Adipose tissue (tissue), 3 donors: ENCODE data around the gene NLRP9. TPM values are rescaled to one million over a fixed set of nuclear protein-coding genes. Genes with fewer than 3 reads are reported as not detected.

ENCODE experiments used
- H3K27ac ChIP-seq: one replicate; pipeline ENCODE4 v1.5.1; 2013; ENCODE audit warnings: low read depth, low read length
- WGBS, 3 donors: extraction: QIAGEN DNeasy Blood & Tissue Kit; methylation state at CpG; one replicate each; pipeline ENCODE4 v1.1.7; 2013; 5-methylcytosine and 5-hydroxymethylcytosine counted together
- polyA plus RNA-seq, 3 donors: library from polyadenylated mRNA; stranded (reverse); fragments of 200-250 nt; gene quantifications; one replicate each; pipeline ENCODE4 v1.2.3, GENCODE V29; 2013
- donor health status: healthy with polysubstance abuse.
- donor health status: Bipolar disorder and iron deficiency.
- donor health status: healthy.

NLRP9 gene
- polyA plus RNA-seq, 3 donors, result not detected

DNA sequence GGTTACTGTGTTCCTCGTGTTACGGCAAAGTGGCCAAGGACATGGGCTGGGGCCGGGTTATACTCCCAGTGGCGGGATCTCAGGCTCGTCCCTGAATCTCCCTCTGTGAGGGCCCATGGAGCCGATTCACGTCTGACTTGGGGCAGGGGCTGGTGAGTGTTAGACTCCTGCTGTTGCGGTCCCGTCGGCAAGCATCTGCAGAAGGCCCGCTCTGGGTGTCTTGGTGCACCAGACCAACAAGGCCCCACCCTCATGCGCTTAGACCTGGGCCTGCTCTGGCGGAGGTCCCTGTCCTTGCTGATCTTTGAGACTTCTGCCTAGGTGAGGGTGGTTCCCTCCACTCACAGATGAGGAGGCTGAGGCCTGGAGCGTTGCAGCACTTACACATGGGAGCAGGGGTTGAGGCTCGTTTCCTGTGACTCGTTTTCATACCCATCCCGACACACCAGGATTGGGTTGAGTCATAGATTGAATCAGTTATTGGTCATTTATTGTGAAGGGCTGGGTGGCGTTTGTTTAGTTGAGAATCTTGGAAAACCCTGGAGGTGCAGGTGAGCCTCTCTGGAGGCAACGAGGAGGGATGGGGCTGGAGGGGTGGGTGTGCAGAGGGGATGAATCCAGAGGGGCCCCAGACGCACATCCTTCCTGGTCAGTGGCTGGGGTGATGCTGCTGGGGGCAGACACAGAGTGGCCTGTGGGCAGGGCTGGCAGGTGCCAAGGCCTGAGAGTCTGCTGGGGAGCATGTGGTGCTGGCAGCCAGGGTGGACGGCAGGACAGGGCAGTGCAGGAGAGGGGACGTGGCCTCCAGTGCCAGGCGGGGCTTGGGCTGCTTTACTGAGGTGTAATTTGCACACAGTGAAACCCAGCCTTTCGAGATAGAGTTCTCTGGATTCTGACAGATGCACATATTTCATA, 58.6 kb downstream of the NLRP9 start:
- WGBS, 3 donors, result 82 to 88% (median 86%) methylated on average over 24 of the region's 24 CpGs
- H3K27ac ChIP-seq, result no peak overlapping the region

GRCh38 chr19:55678121-55678671, 60.0 kb downstream of the NLRP9 start:
- 76 to 82% (median 77%) methylated on average over 21 of the region's 21 CpGs for WGBS, 3 donors
- no peak overlapping the region for H3K27ac ChIP-seq

DNA sequence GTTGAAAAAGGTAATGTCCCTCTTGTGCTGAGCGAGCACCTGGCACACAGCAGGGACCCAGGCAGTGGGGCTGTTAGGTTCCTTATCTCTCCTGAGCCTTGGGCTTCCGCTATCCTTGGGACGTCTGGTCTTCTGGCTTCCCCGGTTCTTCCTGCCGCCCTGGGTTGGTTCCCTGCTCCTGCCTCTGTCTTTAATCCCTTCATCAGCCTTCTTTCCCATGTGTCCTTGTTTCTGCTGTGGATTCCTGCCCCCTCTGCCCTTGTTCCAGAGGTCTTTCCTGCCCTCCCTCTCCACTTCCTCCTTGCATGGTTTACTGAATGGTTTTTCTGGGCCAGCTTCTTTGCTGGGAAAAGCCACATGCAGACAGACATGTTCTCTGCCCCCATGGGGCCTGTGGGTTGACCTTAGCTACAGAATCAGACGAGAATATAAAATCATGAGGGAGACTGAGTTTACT, 60.6 kb downstream of the NLRP9 start:
- no peak overlapping the region for H3K27ac ChIP-seq
- WGBS, 3 donors, result 22 to 58% (median 51%) methylated on average over 6 of the region's 6 CpGs

- WGBS, 3 donors, result 49 to 75% (median 68%) methylated on average over 7 of the region's 7 CpGs
- H3K27ac ChIP-seq, result no peak overlapping the region
Measured at GRCh38 chr19:55676889-55677505, 61.2 kb downstream of the NLRP9 start.

DNA sequence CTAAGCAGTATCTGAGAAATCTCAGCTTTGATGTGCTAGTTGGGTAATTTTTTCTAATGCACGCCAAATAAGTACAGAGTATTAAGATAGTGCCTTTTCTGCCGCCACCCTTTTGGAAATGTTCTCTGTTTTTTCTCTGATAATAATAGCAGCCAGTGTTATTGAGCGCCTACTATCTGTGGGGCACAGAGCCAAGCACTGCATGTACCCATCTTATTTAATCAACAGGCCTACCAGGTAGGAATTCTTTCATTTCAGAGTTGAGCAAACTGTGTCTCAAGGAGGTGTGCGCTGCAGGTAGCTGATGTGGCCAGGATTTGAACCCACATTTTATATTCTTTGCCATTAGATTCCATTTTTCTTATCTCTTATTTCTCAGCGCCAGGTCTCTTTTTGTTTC, 61.8 kb downstream of the NLRP9 start:
- H3K27ac ChIP-seq, result no peak overlapping the region
- WGBS, 3 donors, result 39 to 70% (median 62%) methylated on average over 5 of the region's 5 CpGs

GRCh38 chr19:55675661-55676354, 62.4 kb downstream of the NLRP9 start:
- WGBS, 3 donors, result 6 to 15% (median 9%) methylated on average over 16 of the region's 16 CpGs
- peak overlapping the region; percentile 28 for H3K27ac ChIP-seq

DNA sequence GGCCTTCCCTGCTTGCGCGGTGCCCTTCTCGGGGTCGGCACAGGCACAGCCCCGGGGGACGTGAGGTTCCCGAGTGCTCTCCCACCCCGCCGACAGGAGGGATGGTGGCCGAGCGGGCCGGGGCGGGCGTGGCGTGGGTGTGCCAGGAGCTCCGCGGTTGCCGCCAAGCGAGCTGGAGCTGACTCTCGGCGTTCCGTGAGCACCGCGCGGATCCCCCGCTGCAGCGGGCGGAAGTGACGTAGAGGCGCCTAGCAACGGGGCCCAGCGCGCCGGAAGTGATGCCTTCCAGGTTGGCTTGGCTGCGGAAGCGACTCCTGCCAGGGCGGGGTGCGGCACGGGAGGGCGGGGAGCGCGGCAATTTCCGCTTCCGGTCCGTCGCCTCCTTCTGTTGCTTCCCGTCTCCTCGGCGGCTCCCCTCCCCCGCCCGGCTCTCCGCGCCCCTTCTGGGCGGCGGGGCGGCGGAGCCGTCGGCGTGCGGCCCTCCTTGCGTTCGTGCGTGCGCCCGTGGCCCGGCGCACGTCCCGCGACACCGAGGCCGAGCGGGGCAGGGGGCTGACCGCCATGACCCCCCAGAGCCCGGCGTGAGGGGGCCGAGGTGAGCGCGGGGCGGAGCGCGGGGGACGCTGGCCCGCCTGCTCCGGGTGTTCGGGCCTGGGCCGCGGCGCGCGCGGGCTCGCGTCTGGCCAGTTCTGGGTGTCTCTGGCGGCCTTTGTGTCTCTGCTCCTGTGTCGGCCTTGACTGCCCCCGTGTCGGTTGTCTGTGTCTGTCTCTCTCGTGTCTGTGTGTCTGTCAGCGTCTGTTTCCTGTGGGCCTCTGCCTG, 63.2 kb downstream of the NLRP9 start, which contains the start of gene EPN1:
Gene EPN1, plus strand, starts transcription at position 386 of the 820 bp plus-strand sequence. CDS start 3,402 bp downstream, outside the sequence.
- WGBS, 3 donors, result 0 to 1% (median 1%) methylated on average over 79 to 101 of the region's 101 CpGs
- H3K27ac ChIP-seq, result peak within 1 kb of the TSS; percentile 28

- no peak overlapping the region for H3K27ac ChIP-seq
- 19 to 35% (median 31%) methylated on average over 17 of the region's 17 CpGs for WGBS, 3 donors
Measured at GRCh38 chr19:55674459-55674840, 63.8 kb downstream of the NLRP9 start.

DNA sequence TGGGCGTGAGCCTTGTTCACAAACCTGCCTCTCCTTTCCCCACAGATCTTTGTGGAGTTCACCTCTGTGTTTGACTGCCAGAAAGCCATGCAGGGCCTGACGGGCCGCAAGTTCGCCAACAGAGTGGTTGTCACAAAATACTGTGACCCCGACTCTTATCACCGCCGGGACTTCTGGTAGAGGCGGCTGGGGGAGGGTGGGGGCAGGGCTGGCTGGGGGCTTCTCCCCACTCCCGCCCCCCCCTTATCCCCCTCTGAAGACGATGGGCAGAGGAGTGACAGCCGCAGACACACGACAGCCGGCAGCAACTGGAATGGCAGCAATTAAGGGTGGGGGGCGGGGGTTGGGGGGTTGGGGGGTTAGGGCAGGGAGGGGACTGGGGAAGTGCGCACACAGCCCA, 64.3 kb downstream of the NLRP9 start:
- 68 to 80% (median 77%) methylated on average over 14 to 15 of the region's 15 CpGs for WGBS, 3 donors
- H3K27ac ChIP-seq, result no peak overlapping the region

DNA sequence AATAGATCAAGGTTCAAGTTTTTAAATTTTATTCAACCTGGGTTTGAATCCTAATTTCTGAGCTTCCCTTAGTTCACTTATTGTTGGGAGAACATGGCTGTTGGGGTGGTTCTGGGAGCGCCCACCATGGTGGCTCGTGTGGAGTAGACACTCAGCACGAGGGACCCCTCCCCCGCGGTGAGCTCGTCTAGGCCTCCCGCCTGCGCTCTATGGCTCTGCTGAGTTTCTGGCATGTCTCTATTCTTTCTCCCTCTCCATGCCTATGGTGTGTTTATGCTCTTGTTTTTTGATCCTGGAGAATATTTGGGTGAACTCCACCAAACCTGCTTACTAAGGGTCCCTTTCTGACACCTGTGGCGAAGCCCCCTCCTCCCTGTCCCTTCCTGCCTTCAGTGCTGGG, 64.7 kb downstream of the NLRP9 start:
- H3K27ac ChIP-seq, result no peak overlapping the region
- 76 to 81% (median 79%) methylated on average over 9 of the region's 9 CpGs for WGBS, 3 donors

DNA sequence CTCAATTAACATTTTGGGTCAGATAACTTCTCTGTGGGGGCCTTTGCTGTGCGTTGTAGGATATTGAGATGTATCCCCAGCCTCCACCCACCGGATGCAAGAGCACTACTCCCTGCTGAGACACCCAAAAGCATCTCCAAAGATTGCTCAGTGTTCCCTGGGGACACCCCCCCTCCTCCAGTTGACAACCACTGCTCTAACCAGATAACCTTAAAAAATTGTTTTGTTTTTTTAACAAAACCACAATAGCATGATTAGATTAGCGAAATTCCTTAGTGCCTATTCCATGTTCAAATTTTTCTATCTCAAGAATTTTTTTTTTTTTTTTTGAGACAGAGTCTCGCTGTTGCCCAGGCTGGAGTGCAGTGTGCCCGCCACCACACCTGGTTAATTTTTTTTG, 65.8 kb downstream of the NLRP9 start:
- 79 to 88% (median 86%) methylated on average over 5 of the region's 5 CpGs for whole genome bisulfite sequencing, 3 donors
- H3K27ac ChIP-seq, result no peak overlapping the region

DNA sequence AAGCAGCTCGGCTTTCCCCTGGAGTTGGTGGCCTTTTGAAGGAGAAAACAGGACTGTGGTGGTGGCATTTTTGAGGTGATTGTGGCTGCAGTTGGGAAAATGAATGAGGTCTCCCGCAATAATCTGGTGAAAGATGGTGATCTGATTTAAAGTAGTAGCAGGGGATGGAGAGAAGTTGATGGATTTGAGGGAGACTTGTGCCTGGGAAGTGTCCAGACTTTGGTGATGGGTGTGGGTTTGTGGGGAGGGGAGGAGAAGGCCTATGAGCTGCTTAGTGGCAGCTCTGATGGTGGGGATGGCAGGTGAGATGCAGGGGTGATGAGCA, 67.2 kb downstream of the NLRP9 start:
- H3K27ac ChIP-seq, result no peak overlapping the region
- 61 to 78% (median 77%) methylated on average over 2 of the region's 2 CpGs for WGBS, 3 donors

- 65 to 80% (median 78%) methylated on average over 23 of the region's 23 CpGs for WGBS, 3 donors
- H3K27ac ChIP-seq, result no peak overlapping the region
Measured at GRCh38 chr19:55670280-55671053, 67.7 kb downstream of the NLRP9 start.

DNA sequence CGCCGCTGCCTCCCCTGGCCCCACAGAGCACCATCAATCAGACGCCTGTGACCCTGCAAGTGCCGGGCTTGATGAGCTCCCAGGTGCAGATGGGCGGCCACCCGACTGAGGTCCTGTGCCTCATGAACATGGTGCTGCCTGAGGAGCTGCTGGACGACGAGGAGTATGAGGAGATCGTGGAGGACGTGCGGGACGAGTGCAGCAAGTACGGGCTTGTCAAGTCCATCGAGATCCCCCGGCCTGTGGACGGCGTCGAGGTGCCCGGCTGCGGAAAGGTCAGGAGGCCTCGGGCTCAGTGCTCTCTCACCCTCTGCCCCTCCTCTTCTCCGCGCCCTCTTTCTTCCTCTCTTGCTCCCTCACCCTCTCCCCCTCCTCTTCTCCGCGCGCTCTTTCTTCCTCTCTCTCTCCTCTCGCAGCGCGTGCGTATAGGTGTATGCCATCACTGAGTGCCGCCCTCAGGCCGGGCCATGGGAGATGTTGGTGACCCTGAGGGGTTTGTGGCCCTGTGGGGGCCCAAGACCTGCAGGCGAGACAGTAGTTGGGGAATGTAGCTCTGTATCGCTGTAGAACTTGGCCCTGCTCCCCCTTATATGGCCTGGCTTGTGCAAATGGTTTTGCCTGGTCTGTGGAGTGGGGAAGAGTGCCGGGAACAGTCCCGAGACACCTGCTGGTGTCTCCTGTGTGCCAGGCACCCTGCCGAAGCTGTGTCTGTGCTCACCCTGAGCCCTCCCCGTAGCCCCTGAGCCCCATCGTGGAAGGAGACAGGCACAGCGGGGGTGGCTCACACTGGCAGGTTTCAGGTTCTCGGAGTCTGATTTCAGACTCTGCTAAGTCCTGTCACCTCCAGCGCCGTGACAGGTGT, 68.6 kb downstream of the NLRP9 start:
- H3K27ac ChIP-seq, result no peak overlapping the region
- 86 to 90% (median 88%) methylated on average over 39 to 43 of the region's 43 CpGs for WGBS, 3 donors

DNA sequence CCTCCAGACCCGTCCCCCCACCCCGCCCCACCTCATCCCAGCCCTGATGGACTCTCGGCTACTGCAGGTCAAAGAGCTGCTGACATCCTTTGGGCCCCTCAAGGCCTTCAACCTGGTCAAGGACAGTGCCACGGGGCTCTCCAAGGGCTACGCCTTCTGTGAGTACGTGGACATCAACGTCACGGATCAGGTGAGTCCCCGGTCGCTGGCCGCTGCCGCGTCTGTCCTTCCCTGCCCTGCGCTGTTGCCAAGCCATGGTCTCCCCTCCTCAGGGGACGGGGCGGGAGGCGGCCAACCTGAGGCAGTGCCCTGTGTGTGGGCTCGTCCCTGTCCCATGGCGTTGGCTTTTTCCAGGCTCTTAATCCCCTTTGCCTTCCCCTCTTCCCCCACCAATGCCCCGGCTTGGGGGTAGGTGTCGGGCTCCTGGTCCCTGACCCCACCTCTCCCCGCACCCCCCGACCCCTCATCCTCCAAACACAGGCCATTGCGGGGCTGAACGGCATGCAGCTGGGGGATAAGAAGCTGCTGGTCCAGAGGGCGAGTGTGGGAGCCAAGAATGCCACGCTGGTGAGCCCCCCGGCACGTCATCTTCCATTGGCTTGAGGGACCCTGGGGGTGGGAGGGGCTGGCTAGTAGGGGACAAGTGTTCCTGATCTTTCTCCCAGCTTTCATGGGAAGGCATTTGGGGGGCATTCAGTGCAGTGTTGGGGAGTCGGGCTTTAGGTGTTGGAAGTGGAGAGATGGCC, 69.4 kb downstream of the NLRP9 start:
- H3K27ac ChIP-seq, result no peak overlapping the region
- whole genome bisulfite sequencing, 3 donors, result 86 to 91% (median 89%) methylated on average over 30 of the region's 30 CpGs

GRCh38 chr19:55667958-55668357, 70.2 kb downstream of the NLRP9 start:
- WGBS, 3 donors, result 39 to 83% (median 73%) methylated on average over 11 of the region's 11 CpGs

More at GRCh38 chr19:55667958-55668357, 70.2 kb downstream of the NLRP9 start:
- no peak overlapping the region for H3K27ac ChIP-seq
